Measurements from ENCODE around the gene MICU2.
"Not testable (repeated sequence)": the region's sequence is repeated elsewhere in the genome, so short reads cannot be mapped to it uniquely, and the experiment has no call there.

Gene MICU2

DNA sequence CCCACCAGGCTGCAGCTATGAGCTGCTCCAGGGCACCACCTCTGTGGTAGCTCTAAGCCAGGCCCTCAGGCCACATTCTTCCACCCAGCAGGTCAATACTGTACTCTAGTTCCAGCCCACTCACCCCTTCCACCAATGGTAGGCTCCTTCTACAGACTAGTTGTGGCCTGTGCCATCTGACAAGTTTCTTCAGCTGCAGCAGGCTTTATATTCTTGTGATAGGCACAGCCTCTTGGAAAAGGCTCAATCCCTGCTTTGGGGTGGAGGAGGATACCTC is 8.5 kb downstream of the MICU2 start:
- DNase-seq (ENCODE audit: low read depth in 3 of 3, low spot score in 1 of 3) = no peak

DNA sequence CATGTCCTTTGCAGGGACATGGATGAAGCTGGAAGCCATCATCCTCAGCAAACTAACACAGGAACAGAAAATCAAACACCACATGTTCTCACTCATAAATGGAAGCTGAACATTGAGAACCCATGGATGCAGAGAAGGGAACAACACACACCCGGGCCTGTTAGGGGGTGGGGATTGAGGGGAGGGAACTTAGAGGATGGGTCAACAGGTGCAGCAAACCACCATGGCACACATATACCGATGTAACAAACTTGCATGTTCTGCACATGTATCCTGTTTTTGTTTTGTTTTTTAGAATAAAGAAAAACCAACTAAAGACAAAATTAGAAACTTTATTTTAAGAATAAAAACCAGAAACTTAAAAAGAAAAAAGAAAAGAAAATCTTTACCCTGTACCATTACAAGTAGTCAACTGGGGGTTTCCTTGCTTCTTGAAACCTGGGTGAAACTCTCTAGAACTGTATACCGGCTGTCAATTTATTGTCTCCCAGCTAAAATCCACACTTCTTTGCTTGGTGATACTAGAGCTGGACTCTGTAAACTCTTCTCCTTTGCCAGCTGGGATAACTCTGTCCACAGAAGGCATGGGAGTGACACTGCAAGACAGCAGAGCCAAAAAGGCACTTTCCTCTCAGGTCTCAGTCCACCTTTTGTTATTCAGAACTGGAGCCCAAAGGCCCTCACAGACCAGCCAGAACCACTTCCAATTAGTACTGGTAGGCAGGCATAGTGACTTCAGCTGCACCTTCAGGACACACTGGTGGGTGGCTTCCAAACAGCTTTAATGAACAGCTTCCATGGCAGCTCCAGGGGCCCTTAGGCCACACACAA is 9.0 kb downstream of the MICU2 start:
- DNase-seq (ENCODE audit: low read depth in 3 of 3, low spot score in 1 of 3) = no peak

DNA sequence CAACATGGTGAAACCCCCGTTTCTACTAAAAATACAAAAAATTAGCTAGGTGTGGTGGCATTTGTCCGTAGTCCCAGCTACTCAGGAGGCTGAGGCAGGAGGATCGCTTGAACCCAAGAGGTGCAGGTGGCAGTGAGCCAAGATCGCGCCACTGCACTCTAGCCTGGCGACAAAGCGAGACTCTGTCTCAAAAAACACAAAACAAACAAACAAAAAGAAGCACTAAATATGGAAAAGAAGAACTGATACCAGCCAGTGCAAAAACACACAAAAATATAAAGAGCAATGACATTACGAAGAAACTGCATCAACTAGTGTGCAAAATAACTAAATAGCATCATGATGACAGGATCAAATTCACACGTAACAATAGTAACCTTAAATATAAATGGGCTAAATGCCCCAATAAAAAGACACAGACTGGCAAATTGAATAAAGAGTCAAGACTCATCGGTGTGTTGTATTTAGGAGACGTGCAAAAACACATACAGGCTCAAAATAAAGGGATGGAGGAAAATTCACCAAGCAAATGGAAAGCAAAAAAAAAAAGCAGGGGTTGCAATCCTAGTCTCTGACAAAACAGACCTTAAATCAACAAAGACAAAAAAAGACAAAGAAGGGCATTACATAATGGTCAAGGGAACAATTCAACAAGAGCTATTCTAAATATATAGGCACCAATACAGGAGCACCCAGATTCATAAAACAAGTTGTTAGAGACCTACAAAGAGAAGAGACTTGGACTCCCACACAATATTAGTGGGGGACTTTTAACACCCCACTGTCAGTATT is 13.1 kb downstream of the MICU2 start:
- not testable (repeated sequence) for DNase-seq (ENCODE audit: low read depth in 3 of 3, low spot score in 1 of 3)

DNA sequence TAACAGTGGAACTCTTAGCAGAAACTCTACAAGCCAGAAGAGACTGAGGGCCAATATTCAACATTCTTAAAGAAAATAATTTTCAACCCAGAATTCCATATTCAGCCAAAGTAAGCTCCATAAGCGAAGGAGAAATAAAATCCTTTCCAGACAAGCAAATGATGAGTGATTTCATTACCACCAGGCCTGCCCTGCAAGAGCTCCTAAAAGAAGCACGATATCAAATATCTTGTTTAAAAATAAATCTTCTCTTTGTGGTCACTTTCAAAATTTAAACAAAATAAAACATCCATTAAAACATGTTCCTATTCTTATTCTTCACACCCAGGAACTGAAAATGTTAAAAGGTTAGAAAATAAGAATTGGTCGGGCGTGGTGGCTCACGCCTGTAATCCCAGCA is 13.7 kb downstream of the MICU2 start:
- DNase-seq (ENCODE audit: low read depth in 3 of 3, low spot score in 1 of 3) = no peak

DNA sequence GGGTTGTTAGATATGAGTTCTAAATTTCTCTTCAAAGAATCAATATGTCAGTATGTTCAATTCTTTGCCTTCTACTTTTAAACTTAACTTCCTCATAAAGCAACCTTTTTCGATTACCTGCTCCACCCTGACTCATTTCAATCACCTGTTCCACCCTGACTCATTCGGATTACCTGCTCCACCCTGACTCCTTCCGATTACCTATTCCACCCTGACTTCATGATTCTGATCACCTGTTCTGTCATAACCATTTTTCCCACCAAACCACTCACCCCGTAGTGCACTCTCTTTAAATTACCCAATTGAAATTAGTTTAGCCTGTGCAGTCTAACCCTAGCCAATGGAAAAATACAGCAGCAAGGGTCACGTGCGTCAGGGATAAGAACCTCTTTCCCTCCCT is 14.5 kb downstream of the MICU2 start:
- DNase-seq (ENCODE audit: low read depth in 3 of 3, low spot score in 1 of 3) = not testable (repeated sequence)

DNA sequence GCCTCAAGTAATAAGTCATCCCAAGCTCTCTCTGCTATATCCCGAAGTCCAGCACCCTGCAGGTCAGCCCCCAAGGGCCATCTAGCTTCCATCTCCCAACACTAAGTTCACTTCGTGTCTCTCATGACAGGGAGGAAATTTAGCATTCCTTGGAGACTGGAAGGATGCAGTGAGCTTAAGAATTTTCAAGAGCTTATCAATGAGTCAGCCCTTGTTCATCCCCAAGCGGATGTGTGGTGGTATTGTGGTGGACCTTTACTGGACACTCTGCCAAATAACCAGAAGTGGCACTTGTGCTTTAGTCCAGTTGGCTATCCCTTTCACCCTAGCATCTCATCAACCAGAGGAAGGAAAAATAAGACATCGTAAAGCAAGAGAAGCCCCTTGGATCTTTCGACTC is 15.6 kb downstream of the MICU2 start:
- not testable (repeated sequence) for DNase-seq (ENCODE audit: low read depth in 3 of 3, low spot score in 1 of 3)

DNA sequence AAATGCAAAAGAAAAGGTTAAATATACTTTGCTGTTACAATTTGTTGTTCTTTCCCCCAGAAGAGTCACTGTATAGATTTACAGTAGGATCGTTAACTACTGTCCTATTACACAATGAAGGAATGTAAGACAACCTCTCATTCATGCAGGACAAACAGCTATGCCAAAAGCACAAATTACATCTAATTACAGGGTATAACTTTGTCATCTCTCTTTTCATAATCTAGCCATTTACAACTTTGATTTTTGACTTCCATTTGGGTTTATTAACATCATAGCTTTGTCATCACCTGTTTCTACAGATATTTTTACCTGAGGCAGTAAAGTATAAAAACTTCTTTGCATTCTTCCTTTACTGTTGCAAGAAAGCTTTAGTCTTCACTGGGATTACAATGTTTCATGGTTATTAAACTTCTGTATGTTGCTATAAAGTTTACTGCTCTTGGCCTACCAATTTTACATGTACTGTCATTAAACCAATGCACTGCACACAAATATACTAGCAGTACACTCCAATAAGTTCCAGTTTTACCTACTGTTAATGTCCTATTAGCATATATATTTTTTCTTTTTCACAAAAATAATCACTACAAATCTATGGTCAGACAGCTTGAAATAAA is 18.9 kb downstream of the MICU2 start:
- DNase-seq (ENCODE audit: low read depth in 3 of 3, low spot score in 1 of 3) = no peak

DNA sequence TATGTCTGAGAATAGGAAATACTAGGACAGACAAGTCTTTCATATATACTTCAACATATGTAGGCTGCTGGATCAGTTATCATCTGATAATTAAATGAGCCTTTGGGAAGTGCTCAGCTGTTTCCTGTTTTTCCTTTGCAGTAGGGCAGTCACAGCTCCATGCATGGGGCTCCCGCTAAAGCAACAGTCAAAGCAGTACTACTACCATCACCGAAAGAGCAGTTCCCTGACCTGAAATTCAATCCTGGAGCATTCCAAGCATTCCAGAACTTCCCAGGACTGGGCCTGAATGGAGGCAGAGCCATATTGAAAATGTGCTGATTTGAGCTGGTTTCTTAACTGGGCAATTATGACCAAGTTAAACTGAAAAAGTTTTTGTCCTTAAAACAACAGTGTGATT is 20.5 kb downstream of the MICU2 start:
- DNase-seq (ENCODE audit: low read depth in 3 of 3, low spot score in 1 of 3) = no peak

DNA sequence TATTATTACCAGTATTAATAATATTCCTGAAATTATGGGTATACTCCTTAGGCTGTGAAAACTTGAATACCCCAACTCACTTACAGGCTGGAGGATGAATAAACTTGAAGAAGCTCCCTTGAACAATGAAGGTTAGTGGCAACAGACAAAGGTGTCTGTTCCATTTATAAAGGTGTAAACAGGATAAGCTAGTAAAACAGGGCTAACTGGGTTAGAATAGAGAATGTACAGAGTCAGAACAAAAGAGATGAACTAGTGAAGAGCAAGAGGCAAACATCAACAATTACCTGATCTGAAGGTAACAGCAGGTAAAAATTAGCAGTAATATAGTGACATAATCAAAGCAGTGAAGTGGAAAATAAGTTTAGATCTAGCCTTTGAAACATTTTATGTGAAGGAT is 23.2 kb downstream of the MICU2 start:
- no peak for DNase-seq (ENCODE audit: low read depth in 3 of 3, low spot score in 1 of 3)

DNA sequence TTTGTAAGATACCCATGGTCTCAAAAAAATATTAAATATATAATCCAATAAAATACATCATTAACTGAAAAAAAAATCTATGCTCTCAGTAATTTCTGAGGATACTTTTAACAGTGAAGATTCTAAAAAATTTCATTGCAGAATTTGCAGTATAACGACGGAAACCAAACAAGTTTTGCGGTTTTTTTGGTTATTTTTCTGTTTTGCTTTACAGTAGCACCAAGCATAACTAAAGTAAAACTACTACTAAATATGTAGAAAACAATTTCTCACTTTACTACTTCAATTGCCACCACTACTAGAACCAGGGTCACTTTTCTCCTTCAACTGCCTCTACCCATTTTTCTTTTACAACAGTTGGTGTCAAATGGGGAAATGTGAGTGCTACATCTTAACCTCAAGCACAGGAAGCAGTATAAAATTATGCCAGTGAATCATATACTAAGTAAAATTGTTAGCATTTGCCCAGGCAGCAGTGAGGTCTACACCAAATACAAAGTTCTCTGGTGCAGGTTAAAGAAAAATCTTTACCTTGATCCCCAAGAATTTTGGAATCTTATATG is 24.1 kb downstream of the MICU2 start:
- DNase-seq (ENCODE audit: low read depth in 3 of 3, low spot score in 1 of 3) = no peak

DNA sequence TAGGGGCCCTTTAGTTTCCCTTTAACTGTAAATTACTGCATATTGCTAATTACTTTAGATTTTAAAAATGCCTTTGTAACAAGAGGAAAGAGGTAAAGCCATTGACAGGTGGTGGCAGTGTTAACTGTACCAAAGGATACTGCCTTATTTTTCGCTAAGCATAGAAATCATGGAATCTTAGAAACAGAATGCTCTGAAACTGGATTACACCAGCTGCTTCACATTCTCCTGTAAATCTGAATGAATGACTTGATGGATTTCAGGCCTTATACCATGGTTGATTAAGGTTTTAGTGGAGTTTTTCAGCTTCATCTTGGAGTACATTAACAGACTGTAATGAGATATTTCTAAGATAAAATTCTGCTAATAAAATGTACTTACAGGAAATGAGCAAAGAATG is 25.2 kb downstream of the MICU2 start:
- DNase-seq (ENCODE audit: low read depth in 3 of 3, low spot score in 1 of 3) = no peak

DNA sequence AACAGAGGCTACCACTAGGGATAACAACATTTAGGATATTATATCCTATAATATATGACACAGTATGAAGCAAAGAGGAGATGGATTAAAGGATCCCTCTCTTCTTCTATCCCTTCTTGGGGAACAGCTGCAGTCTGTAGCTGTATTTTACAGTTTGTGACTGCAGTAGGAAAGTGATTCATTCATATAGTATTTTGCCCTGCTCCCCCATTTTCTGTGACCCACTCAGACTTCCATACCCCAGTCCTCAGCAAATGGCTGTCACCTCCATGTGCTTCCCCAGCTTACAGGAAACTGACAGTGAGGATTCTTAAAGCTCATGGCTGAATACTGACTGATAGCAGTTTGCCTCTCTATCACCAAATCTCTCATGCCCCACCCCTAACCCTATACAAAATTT is 27.5 kb downstream of the MICU2 start:
- no peak for DNase-seq (ENCODE audit: low read depth in 3 of 3, low spot score in 1 of 3)

DNA sequence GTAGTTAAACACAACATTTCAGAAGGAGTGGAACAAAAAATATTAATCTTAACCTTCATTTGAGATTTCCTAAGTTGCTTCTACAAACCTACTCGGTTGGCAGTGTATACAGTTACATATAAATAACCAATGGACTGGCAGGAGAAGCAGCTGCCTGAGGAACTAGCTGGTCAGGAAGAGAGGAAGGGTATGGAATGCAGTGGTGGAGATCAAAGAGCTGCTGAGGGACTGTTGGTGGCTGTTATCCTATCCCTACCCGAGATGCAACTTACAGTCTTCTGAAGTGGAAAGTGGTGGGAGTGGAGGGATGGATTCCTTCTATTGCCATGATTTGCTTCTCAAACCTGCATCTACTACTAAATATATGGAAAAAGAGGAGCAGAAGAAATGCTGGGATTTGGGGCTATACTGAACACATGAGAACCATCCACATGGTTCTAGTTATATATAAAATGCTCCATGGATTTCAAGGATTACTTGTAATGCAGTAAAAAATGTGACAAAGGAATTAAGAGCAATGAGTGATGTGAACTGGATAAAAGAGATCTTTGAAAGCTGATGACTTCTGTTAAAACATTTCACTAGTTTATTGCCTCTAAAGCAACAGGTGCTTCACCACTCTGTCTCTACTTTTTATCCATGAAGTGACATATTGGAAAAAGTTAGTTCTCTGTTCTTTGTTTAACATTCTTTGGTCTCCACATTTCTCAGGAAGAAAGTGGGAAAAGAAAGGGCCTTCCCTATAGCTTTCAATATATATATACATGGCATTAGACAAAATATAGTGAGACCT is 29.9 kb downstream of the MICU2 start:
- no peak for DNase-seq (ENCODE audit: low read depth in 3 of 3, low spot score in 1 of 3)

DNA sequence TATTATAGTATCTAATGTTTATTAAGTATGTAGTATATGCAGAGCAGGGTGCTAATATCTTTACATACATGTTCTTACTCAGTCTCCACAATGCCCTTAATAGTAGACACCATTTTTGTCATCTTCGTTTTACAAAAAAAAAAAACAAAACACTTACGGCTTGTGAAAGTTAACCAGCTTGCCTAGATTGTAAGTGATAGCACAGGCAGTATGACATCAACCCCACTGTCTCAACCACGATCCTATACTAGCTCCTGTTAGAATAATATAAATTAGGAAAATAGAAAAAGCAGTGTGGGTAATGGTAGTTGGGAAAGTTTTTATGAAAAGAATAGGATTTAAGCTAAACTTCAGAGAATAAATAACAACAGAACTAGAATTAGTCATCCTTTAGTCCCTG is 34.3 kb downstream of the MICU2 start:
- no peak for DNase-seq (ENCODE audit: low read depth in 3 of 3, low spot score in 1 of 3)

DNA sequence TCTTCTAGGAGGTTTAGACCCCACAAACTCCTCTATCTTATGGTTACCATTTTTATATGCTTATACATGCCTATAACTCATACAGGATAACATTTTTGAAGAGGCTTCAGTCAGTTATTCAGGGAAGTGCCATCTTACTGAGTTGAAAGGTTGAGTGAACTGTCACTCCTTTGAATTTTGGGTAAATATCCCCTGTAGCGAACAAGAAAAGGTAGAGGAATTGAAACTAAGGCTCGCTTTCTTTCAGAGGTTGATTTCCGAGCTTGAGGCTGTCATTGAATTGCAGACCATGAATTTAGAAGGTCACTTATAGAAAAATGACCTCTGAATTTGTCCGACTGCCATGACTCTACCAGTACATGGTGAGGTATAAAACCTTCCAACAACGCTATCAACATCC is 35.1 kb downstream of the MICU2 start:
- DNase-seq (ENCODE audit: low read depth in 3 of 3, low spot score in 1 of 3) = no peak

DNA sequence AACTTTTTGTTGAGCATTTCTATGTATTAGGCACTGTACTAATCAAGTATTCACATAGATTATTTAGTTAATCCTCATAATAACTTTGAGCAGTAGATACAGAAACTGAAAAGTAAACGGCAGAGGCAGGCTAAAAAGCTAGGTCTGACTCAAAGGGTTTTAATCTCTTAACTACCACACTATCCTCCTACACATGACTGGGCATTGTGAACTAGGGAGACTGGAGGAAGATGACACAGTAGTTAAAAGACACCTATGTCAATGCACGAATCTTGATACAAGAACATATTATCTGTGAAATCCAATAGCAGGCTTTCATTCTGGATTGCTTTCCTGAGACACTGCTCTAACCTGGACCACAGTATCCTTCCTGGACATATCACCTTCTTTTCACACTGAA is 36.3 kb downstream of the MICU2 start:
- DNase-seq (ENCODE audit: low read depth in 3 of 3, low spot score in 1 of 3) = no peak

DNA sequence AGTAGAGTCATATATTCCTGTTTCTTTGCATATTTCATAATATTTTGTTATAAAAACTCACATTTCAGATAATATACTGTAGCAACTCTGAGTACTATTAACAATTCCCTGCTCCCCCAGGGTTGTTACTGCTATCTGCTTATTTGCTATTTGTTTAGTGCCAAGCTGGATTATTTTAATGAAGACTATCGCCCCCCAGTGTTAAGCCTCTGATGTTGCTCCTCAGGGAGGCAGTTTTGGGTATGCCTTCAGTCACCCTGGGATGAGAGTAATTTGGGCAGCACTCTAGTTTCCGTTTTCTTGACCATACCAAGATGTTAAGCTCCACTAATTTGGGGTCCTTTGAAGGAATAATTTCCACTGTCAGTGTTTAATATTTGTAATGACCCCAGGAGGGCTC is 46.0 kb downstream of the MICU2 start:
- DNase-seq (ENCODE audit: low read depth in 3 of 3, low spot score in 1 of 3) = no peak

DNA sequence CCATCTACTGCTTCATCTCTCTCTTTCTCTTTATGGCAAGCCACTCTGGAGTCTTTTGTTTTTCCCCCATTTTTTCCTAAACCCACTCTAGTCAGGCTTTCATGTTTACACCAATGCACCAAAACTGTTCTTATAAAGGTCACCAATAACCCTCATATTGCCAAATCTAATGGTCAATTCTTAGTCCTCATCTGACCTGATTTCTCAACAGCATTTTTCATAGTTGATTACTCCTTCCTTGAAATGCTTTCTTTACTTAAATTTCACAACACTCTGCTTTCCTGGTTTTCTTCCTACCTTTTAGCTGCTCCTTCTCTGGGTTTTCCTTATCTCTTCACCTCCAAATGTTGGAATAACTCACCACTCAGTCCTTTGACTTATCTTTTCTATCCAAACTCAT is 47.9 kb downstream of the MICU2 start:
- DNase-seq (ENCODE audit: low read depth in 3 of 3, low spot score in 1 of 3) = no peak

DNA sequence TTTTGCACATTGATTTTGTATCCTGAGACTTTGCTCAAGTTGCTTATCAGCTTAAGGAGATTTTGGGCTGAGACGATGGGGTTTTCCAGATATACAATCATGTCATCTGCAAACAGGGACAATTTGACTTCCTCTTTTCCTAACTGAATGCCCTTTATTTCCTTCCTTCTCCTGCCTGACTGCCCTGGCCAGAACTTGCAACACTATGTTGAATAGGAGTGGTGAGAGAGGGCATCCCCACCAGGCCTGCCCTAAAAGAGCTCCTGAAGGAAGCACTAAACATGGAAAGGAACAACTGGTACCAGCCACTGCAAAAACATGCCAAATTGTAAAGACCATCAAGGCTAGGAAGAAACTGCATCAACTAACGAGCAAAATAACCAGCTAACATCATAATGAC is 50.7 kb downstream of the MICU2 start:
- DNase-seq (ENCODE audit: low read depth in 3 of 3, low spot score in 1 of 3) = not testable (repeated sequence)

DNA sequence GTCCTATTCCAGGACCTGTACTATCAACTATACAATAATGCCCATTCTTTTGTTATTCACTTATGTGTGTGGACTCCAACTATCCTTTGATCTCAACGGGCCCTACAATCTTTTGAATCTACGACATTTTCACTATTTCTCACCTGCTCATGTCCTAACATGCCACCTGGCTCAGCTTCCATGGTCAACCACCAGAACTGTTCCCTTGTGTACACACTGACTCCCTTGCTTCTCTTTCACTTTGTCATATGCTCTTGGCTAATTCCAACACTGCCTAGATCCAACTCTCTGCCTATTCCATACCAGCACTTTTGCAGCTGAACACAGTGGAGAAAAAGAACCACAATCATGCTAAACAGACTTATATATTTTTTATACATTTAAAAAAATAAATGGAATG is 53.1 kb downstream of the MICU2 start:
- no peak for DNase-seq (ENCODE audit: low read depth in 3 of 3, low spot score in 1 of 3)

DNA sequence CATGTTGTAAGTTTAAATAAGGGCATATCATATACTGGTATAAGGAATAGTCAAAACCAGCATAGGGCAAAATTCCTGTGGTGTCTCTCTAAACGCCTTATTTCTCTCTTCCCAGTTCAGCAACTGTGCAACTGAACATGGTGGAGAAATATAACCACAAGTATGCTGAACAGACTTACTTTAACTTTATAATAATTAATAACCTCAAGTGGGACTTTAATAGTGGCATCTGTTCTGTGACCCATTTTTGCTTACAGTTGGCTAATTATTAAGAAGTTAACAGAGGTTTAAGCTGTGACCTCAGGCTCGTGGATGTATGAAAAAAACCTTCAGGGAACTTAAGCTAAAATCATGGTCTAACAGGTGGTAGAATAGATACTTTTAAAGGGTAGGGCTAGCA is 54.3 kb downstream of the MICU2 start:
- no peak for DNase-seq (ENCODE audit: low read depth in 3 of 3, low spot score in 1 of 3)

All from stimulated activated CD4-positive, alpha-beta T cell treated with anti-CD3 and anti-CD28 coated beads, TNF-alpha, amount 100 ng/mL, for 1 hour (primary cell).